SIG-M5 treated with dmso at 0.1 percent for 504 hours (cell line): ENCODE data around the gene ERG.

Experiments
- DNase-seq: peaks from one replicate; lab custom pipeline; 2025; ENCODE audit not compliant: unreplicated experiment; lab: John Stamatoyannopoulos, UW

The ERG gene

DNA sequence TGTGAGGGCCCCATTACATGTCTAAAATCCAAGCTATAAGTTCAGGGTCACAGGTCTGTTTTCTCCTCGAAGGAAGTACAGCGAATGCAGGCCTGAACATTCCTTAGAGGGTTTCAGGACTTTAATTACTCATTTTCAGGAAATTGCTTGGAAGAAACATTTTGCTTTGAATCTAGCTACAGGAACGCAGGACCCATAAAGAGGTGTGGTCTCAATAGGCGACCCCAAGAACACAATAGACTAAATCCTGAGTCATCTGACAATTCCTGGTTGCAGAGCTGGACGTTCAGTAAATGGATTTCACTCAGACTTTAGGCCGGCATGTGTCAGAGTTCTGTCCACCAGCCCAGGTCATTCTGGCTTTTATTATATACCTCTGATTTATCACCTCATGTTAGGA is 1.0 kb upstream of the ERG start:
- no peak for DNase-seq

GRCh38 chr21:38496224-38496623 is 2.1 kb downstream of the ERG start:
- no peak for DNase-seq

GRCh38 chr21:38495696-38496095 is 2.6 kb downstream of the ERG start:
- DNase-seq: no peak

- no peak for DNase-seq
Observed at GRCh38 chr21:38495242-38495641, 3.0 kb downstream of the ERG start.

- DNase-seq: no peak
Observed at GRCh38 chr21:38494703-38495102, 3.6 kb downstream of the ERG start.

DNA sequence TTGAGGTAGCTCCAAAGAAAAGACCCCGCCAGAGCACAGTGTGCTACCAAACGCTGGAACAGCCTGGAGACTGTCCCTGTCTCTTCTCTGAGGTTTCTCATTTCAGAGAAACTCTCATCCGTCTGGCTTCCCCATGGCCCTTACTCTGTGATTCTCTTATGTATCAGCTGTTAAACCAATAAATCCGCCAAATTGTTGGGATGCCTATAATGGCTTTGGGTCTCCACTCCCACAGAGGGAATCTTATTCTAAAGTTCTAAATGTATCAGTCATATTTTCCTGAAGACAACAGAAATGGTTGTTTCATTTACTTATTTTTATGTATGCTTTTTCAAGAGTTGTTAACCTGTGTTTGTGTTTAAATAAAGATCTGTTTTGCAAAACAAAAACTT is 4.0 kb downstream of the ERG start:
- no peak for DNase-seq

- DNase-seq: no peak
Observed at GRCh38 chr21:38493549-38494250, 4.6 kb downstream of the ERG start.

- no peak for DNase-seq
Observed at GRCh38 chr21:38492007-38492406, 6.3 kb downstream of the ERG start.

DNA sequence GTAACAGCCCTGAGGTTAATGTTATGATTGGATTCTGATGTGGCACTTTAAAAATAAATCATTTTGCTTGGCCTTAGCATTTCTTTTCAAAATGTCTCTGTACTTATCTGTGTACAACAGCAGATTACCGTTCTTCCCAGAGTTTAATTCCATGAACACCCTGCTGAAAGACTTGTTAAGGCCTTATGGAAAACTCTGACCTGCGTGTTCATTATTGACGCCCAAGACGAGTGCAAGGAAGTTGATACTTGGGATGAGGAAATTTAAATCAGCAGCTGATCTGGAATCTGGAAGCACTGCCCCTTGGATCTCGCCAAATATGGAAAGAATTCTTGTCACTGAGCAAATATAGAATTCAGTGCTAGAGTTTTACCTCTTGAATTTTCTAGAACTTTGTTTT is 6.7 kb downstream of the ERG start:
- DNase-seq: no peak

GRCh38 chr21:38490411-38491020 is 7.8 kb downstream of the ERG start:
- DNase-seq: no peak

- DNase-seq: no peak
Observed at GRCh38 chr21:38489729-38490128, 8.5 kb downstream of the ERG start.

DNA sequence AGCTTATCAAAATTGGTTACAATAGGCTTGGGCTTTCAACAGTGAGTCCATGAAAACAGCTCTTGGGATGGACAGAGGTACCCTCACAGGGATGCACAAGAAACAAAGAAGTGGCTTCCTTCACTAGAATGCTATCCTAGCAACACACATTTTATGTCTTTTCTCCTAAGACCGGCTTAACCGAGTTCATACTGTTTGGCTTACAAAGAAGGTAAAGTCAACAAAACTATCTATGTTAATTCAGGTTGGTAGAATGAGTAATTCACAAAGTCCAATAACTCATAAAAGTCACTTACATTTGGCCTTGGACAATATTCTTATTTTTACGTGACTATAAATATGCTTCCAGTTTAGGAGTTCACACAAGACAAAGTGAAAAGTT is 9.0 kb downstream of the ERG start:
- DNase-seq: no peak

- no peak for DNase-seq
Observed at GRCh38 chr21:38488640-38489270, 9.5 kb downstream of the ERG start.

- DNase-seq: no peak
Observed at GRCh38 chr21:38487901-38488639, 10.2 kb downstream of the ERG start.

DNA sequence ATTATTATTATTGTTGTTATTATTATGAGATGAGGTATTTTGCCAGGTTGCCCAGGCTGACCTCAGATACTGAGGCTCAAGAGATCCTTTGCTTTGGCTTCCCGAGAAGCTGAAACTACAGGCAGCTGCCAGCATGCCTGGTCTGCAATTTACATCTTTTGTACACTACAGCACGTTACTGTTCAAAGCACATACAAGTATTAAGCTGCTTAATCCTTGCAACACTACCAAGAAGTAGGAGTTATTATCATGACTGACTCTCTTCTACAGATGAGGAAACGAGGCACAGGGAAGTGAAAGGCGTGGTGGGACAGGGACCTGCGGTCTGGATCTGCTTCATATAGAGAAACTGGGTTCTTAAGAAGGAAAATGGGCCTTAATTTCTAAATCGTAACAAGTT is 11.6 kb downstream of the ERG start:
- DNase-seq: peak; percentile 43

GRCh38 chr21:38486221-38486620 is 12.1 kb downstream of the ERG start:
- DNase-seq: no peak

- no peak for DNase-seq
Observed at GRCh38 chr21:38479641-38480525, 18.4 kb downstream of the ERG start.

DNA sequence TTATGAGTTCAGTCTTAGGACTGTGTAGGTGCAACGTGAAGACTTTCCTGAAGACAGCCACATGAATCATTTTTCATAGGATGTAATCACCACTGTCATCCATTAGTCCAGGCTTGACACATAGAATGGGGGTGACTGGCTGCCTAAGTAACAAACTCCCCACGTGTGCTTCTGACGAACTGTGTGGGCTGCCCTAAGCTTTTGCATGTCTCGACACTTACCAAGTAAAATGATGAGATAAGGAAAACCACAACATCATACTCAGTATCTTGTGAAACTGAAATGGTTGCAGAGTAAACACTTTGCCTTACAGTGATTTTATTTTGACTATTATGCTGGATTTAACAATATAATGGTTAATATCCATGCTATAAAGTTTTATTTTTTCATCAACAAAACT is 19.5 kb downstream of the ERG start:
- DNase-seq: no peak

- DNase-seq: no peak
Observed at GRCh38 chr21:38477226-38477625, 21.1 kb downstream of the ERG start.

GRCh38 chr21:38476385-38476784 is 21.9 kb downstream of the ERG start:
- DNase-seq: no peak

- DNase-seq: no peak
Observed at GRCh38 chr21:38475519-38475918, 22.8 kb downstream of the ERG start.
